CD4-positive, alpha-beta T cell treated with Interleukin-6 for 4 hours (primary cell): ENCODE measurements around the gene NAGA.
"Not testable (repeated sequence)": the region's sequence is repeated elsewhere in the genome, so short reads cannot be mapped to it uniquely, and the experiment has no call there.

Experiments
- DNase-seq: peaks from one replicate; pipeline ENCODE4 v3.0.0-alpha.2; 2020; ENCODE audit warnings: mixed read lengths

Gene NAGA

DNA sequence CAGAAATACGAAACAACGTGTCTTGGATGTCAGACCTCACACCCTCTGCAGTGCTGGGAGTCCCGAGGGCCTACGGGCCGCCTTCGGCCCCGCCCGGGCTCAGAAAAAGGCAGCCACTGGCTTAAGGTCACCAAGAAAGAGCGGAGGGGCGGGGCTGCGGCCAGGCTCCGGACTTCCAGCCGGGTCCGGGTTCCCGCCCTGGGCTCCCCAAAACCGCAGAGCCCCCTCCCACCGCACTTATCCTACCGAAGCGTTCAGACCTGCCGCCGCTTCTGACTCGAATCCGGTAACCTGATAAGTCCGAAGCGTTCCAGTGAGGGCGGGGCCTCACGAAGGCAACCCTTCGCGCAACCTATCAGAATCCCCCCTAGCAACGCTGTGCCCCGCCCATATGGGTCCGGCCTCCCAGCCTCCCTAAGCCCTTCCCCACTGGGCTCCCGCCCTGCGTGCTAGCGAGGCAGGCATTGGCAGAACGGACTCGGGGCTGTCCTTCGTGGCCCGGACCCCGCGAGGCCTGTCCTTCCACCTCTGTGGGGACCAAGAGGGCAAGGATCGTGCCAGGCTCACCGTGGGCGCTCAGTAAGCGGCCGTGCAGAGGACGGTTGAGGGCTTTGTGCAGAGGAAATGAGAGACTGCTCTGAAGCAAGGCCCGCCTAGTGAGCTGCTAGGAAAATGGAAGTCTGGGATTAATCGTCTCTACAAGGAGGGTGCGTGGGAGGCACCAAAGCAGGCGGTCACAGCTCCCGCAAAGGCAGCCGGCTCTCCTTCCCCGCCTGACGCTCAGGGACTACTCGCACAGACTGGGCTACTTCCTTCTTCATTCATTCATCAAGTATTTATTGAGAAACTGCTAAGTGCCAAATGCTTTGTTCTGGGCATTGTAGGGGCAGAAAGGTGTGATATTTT is at the start of gene NAGA:
Gene NAGA (minus strand): TSS at position 296 of the 906 bp plus-strand sequence. CDS start 515 bp downstream, outside the sequence.
- DNase-seq, result peak; percentile 97

DNA sequence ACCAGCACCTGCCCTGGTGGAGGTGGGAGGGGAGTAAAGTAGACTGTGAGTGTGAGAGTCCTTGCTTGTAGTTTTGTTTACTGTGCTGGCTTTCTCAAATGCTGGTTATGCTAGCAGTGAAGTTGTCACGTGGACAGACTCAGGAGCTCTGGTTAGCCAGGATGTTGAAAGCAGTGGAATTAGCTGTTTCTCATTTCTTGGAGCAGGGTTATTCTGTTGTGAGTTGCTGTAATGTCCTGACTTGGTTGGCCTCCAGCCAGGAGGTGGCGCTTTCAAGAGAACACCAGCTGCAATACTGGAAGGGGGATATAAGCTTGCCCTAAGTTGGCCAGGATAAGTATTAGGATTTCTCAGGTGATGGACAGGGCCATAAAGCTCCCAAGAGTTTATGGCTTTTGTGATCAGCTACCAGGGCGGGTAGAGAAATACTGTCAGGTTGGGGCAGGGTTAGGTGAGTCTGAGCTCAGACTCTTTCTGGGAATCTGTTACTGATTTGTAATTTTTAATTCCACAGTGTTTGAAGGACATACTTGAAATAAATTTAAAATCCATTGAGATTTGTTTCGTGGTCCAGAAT is 46.3 kb upstream of the NAGA start:
- DNase-seq, result no peak

DNA sequence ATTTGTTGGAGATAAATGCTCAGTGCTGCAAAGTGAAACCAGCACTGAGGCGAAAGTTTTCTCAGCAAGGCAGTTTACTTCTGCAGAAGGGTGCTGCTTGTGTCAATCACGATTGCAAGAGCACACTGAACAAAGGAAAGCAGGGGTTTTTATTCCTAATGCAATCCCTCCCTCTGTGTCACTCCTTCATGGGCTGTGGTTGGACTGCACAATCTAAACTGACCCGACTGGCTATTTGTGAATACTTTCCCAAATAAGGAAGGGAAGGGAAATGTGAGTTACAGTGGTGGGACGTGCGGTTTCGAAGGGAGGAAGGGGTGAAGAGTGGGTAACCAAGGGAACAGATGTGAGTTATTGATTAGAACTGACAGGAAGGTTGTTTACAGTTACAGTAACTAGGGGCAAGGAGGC is 44.8 kb upstream of the NAGA start:
- DNase-seq, result not testable (repeated sequence)

DNA sequence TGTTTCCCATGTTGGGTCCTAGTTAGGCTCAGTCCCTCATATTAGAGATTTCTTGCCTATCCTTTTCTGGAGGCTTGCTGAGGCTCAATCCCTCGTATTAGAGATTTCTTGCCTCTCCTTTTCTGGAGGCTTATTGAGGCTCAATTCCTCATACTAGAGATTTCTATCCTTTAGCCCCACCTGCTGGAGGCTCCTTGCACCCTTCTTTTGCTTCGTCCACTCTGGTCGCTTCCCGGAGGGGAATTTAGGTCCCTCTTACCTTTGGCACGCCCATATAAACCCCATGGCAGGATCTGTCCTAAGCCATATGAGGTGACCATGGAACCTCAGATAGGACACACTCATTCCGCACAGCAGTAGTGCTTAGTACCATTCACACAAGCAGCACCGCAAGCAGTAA is 44.1 kb upstream of the NAGA start:
- DNase-seq, result no peak

DNA sequence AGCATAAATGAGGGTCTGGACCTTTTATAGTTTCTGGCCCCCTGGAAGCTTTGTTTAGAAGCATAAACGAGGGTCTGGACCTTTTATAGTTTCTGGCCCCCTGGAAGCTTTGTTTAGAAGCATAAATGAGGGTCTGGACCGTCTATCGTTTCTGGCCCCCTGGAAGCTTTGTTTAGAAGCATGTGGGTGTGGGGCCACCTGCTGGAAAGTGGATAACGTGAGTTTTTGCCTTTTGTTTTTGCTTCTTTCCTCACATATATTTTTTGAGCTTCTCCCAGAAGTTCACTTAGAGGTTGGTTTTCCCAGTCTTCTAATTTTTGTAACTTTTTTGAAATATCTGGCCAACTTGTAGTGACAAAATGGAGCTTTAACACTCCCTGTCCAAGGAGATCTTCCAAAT is 42.2 kb upstream of the NAGA start:
- DNase-seq, result peak; percentile 23

DNA sequence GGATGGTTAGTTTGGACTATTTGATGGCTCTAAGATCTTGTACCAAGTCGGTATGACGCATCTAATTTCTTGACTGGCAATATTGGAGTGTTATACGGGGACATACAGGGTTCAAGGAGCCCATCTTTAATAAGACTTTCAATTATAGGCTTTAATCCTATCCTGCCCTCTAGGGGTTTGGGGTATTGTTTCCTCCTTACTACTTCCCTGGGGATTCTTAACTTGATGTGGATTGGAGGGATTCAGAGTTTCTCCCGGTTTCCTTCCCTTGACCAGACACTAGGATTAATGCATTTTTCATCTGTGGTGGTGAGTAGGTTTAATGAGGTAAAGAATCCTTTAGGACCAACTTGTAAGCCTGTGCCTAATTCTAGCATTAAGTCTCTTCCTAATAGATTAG is 41.2 kb upstream of the NAGA start:
- no peak for DNase-seq

DNA sequence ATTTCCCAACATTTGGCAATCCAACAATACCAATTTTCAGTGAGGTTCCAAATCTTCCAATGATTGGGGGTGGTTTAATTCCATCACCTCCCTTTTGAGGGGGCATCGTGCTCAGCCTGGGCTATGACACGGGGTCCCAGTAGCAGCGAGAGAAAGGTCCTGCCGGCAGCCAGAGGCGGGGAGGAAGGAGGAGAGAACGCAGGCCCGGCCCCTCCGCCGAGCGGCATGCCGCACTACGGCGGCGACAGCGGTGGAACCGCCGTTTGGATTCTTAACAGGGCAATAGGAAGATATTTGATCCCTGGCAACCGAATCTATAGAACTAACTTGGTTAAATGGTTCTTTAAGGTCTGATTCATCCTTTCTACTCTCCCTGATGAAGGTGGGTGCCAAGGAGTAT is 38.2 kb upstream of the NAGA start:
- no peak for DNase-seq

DNA sequence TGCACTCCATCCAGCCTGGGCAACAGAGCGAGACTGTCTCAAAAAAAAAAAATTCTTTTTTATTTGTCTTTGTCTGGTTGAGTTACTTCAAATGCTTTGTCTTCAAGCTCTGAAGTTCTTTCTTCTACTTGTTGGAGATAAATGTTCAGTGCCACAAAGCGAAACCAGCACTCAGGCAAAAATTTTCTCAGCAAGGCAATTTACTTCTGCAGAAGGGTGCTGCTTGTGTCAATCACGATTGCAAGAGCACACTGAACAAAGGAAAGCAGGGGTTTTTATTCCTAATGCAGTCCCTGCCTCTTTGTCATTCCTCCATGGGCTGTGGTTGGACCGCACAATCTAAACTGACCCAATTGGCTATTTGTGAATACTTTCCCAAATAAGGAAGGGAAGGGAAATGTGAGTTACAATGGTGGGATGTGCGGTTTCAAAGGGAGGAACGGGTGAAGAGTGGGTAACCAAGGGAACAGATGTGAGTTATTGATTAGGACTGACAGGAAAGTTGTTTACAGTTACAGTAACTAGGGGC is 33.8 kb upstream of the NAGA start:
- DNase-seq, result not testable (repeated sequence)

DNA sequence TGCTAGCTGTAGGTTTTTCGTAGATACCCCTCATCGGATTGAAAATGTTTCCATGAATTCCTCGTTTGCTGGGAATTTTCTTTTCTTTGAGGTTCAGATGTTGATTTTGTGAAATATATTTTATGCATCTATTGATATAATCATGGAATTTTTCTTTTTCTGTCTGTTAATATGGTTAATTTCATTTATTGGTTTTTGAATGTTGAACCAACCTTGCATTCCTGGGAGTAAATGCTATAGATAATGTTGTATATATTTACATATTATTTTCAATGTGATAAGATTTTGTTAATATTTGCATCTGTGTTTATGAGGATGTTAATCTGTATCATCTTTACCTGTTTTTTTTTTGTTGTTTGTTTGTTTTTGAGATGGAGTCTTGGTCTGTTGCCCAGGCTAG is 30.6 kb upstream of the NAGA start:
- no peak for DNase-seq

DNA sequence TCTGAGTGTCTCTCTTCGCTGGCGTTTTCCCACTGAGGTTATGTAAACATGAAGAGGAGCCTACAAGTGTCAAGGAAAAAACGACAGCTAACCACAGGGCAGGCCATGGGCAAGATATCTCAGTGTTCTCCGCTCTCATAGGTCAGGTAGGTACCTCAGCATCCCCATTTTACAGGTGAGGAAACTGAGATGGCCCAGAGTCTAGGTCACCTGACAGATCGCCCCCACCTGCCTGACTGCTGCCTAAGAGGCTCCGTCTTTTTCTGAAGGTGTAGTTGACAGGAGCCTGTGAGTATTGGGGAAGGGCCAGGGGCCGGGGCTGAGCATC is 20.8 kb upstream of the NAGA start:
- peak; percentile 10 for DNase-seq

DNA sequence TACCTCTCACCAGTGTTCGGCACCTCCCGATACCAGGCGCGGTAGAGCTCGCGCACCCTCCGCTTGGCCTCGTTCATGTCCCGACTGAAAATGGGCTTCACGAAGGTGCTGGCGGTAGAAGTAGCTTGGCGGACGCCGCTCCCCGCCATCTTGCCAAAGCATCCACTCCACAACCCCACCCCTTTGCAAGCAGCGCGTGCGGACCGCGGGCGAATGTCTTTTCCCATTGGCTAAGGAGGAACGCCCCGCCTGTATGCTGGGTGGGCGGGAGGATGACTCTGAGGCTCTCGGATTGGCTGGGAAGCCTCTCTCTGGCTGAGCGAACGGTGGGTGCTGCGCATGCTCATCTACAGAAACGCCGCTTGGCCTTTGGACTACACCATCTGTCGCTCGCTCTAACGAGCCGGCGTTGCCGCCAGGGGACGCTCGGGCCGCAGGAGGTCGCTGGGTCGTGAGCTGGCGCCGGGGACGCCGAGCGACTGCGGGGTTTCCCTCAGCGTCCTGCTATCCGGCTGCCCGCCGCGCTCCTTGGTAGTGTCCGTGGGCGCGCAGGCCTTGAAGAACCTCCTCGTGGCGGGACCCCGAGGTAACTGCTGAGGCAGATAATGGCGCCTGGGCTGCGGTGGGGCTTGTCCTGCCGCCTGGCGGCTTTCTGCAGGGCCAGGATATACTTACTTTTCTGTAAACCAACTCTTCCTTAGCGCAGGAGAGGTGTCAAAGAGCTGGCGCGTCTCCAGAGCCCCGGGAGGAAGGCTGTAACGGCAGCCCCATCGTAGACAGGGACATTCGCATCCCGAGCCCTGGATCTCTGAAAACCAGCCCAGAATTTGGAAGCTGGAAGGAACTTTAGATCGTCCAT is 20.2 kb upstream of the NAGA start, which contains the start of gene NDUFA6:
Gene NDUFA6 (minus strand): TSS at position 177 of the 859 bp plus-strand sequence. CDS start 28 bp downstream, at position 149.
- DNase-seq, result peak; percentile 99

DNA sequence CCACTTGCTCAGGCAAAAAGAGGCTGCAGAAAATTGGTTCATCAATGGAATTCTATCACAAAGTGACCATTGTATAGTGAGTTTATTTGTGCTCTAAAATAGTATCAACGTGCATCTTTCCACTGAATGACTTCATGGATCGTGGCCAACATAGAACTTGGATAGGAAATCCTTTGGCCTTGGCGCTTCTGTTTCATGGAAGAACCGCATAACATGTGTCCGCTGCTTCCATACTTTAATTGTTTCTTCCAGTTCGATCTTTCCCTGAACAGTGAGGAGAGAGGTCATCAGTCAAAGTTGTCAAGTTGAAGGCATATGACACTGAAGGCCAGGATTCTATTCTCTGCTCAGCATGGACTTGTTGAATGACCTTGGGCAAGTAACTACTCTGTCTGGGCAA is 15.4 kb upstream of the NAGA start:
- no peak for DNase-seq

DNA sequence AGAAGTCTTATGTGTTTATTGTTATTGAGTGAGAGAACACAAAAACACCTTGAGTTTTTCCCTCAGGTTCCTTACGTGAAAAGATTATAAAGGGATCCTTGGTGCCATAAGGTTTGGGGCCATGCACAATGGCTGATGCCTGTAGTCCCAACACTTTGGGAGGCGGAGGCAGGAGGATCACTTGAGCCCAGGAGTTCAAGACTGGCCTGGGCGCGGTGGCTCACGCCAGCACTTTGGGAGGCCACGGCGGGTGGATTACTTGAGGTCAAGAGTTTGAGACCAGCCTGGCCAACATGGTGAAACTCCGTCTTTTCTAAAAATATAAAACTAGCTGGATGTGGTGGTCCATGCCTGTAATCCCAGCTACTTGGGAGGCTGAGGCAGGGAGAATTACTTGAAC is 14.3 kb upstream of the NAGA start:
- no peak for DNase-seq

DNA sequence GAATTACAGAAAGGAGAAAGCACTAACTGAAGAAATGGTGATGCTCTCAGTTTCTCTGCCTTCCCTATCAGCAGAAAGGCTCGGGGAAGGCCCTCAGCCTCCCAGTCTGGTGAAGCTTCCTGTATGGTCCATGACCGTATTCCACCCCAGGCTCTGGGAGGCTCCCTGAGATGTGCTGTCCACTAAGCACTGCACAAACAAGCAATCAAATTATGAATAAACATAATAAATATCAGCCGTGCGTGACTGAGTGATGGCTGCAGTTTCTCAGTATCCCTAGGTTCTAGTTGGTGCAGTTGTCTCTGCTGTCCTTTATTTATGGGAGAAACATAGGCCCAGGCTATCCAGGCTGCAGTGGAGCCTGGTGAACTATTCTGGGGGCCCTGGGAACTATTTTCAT is 12.5 kb upstream of the NAGA start:
- no peak for DNase-seq

DNA sequence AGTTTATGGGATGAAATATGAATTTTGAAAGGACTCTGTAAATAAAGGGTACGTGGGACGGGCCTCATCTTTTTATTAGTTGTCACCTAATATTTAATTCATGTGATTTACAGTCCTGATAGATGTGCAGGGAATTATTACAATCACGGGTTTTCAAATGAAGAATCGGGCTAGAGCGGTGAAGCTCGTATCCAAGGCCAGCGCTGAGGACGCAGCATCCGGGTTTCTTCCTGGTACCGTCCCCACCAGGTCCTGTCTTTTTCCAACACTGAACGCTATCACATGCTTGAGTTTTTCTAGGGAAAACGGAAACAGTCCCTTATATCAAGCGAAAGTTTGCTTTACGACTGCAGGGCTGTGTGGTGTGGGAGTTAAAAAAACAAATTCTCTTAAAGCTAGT is 9.7 kb upstream of the NAGA start:
- DNase-seq, result peak; percentile 37

DNA sequence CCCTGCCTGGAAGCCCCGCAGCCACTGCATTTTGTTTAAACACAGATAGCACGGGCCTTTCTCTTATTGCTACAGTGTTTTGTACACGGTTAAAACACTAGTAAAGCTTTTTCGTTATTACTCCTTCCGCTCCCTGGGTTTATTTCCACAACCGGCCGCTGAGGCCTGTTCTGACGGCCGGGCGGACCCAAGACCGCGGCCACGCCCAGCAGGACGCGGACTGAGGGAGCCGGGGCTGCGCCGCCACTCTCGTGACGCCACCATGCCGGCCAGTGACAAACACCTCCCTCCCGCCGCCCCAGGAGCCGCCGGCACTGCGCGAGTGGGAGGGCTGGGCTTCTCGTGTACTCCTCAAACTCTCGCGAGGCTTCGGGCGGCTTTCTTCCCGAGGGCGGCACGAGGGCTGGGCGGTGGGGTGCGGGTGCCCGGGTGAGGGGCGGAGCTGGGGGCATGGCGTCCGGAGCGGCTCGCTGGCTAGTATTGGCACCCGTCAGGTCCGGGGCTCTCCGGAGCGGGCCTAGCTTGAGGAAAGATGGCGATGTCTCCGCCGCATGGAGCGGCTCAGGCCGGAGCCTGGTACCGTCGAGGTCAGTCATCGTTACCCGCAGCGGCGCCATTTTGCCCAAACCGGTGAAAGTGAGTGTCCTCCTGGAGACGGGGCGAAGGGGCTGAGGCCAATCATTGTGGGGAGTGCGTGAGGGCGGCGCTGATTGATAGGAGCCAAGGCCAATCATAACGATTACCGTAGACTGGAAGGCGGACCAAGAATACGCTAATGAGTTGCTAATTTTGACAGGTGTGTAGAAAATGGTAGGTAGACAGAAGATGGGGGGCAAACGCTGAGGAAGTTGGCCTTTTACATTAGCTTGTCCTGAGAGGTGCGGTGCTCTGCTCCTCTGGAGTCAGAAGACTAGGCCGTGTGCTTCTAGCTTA is 9.0 kb upstream of the NAGA start, which contains the start of gene SMDT1:
Gene SMDT1 (plus strand): TSS at position 382 of the 933 bp plus-strand sequence. CDS start 69 bp downstream, at position 451.
- DNase-seq, result peak; percentile 99

DNA sequence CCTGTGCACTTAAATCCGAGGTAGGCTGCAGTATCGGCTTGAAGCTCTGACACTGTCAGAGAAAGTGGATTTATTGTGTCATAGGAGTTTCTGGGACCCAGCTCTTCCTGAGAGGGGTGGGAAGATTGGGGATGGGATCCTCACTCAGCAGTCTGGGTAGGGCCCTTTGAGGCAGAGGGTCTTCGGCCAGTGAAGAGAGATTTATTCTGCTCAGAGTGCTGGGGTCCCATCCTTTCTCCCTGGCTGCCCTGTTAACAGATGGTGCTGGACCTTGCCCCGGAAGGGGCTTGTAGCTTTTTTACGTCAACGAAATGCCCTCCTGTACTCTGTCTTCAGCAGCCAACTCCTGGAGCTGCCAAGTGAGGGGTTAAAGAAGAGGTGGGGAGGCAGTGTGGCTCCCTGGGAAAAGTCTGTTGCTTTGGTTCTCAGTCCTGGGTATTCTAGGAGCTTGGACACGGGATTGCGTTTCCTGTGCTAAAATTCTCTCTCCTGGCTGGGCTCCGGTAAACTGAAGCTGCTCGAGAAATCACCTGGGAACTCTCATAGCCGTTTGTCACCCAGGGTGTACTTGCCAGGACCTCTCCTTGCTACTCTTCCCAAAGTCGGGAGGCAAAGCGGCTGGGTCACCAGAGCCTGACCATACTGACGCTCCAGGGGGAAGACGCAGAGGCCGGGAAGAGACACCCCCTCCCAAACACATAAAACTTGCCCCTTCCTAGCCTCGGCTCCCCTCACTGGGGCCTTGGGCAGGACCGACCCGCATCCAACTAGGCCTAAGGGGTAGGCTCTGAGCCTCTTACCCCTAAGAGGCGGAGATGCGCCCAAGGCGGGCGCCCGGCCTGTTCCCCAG is 8.1 kb upstream of the NAGA start:
- DNase-seq, result no peak

DNA sequence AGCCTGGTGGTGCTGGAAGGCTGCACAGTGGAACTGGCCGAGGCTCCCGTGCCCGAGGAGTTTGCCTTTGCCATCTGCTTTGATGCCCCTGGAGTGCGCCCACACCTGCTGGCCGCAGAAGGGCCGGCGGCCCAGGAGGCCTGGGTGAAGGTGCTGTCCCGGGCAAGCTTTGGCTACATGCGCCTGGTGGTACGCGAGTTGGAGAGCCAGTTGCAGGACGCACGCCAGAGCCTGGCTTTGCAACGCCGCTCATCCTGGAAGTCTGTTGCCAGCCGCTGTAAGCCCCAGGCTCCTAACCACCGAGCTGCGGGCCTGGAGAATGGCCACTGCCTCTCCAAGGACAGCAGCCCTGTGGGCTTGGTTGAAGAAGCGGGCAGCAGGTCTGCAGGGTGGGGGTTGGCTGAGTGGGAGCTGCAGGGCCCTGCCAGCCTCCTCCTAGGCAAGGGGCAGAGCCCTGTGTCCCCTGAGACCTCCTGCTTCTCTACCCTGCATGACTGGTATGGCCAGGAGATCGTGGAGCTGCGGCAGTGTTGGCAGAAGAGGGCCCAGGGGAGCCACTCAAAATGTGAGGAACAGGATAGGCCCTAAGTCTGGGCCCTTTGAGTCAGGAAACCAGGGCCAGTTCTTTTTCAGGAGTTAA is 7.0 kb upstream of the NAGA start:
- DNase-seq, result no peak

DNA sequence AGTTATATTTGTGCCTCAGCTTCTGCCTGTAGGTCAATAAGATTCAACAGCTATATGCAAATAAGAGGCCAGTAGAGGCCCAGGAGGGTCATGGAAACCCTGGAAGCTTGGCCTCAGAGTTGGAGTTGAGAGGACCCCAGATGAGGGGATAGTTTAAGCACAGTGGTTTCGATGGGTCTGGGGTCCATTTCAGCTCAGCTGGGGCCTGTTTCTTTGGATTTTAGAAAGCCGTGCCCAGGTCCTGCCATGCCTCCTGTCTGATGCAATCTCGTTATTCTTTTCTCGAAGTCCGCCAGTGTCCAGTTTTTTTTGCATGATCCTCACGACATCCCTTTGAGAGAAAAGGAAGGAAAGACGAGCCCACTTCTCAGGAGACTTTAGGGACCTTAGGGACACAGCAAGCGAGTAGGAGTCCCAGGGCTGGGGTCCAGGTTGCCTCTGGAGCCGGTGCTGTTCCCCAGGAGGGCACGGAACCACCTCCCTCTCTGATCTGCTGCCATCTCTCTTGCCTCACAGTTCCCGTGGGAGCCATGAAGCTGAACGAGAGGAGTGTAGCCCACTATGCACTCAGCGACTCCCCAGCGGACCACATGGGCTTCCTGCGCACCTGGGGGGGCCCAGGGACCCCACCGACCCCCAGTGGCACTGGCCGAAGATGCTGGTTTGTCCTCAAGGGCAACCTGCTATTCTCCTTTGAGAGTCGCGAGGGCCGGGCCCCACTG is 6.3 kb upstream of the NAGA start:
- DNase-seq, result no peak
